ENCODE results near the gene GM2A.

- TF ChIP-seq, protein P1, sequence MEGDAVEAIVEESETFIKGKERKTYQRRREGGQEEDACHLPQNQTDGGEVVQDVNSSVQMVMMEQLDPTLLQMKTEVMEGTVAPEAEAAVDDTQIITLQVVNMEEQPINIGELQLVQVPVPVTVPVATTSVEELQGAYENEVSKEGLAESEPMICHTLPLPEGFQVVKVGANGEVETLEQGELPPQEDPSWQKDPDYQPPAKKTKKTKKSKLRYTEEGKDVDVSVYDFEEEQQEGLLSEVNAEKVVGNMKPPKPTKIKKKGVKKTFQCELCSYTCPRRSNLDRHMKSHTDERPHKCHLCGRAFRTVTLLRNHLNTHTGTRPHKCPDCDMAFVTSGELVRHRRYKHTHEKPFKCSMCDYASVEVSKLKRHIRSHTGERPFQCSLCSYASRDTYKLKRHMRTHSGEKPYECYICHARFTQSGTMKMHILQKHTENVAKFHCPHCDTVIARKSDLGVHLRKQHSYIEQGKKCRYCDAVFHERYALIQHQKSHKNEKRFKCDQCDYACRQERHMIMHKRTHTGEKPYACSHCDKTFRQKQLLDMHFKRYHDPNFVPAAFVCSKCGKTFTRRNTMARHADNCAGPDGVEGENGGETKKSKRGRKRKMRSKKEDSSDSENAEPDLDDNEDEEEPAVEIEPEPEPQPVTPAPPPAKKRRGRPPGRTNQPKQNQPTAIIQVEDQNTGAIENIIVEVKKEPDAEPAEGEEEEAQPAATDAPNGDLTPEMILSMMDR (IDR thresholded peaks at IDR 0.05): no peak
- no peak for TF ChIP-seq POLR2A (IDR thresholded peaks at IDR 0.05)
These were observed 11.9 kb upstream of the GM2A start for GRCh38 chr5:151240924-151241635.

Data from upper lobe of left lung (tissue), 4 donors.